ENCODE data around the gene RNF4.

DNA sequence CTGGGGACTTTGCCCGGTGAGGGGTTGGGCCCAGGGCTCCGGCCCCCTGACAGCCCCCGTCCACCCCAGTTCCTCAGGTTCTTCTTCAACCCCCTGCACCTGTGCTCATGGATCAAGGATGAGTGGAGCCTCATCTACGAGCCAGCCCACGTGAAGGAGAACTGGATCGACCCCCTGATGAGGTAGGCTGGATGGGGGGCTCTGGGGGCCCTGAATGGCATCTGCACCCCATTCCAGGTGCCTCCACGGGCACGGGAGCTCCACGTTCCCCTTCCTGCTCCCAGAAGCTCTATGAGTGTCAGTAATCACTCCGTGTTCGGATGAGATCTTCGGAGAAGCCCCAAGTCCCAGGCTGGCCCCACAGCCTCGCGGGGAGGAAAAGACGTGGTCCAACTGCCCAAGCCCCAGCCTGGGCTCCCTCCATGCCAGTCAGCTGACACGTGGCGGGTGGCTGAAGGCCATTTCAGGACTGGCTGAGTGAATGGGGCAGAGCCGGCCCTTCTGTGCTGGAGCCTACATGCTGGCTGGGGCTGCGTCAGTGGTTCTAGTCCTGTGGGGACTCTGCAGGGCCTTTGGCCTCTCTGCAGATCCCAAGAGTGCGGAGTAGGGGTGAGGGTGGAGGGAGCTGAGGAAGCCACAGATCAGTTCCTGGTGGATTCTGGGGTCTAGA is 25.7 kb upstream of the RNF4 start:
- no peak for TF ChIP-seq EZH2phosphoT487 (IDR thresholded peaks at IDR 0.05; ENCODE audit: insufficient read depth, low read depth)
- TF ChIP-seq EZH2 (IDR thresholded peaks at IDR 0.05; ENCODE audit: insufficient read depth, poor library complexity, severe bottlenecking), result no peak

Data from GM23248 (cell line).